ENCODE data around the gene CAVIN3. TPM values are rescaled to one million over a fixed set of nuclear protein-coding genes. Genes with fewer than 3 reads are reported as not detected.
A peak's percentile ranks its signal among the peaks of the same experiment; 100 is the strongest.

CAVIN3 gene
- total and polyA plus RNA-seq, 12 donors, result 39.3 to 186 (median 47.8) TPM

DNA sequence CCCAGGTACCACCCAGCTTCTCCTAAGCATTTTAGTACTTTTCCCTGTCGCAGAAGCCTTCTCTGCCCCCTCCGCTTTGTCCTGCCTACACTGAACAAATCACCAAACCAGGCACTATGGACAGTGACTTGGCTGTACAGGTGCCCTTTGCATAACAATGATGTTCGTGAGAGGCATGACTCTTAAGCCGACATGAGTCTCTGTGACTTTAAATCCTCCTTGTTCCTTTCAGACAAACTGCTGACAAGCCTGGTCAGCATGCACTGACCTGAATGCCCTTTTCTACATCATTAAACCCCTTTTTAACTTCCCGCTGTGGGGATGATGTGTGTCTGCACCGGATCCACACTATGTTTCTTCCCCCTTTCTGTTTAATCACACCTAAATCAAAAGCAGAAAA, 16.6 kb downstream of the CAVIN3 start:
- DNase-seq (no peak), ATAC-seq (no peak)
- H3K4me3 ChIP-seq, result no peak overlapping the region
- TF ChIP-seq CTCF (IDR thresholded peaks at IDR 0.05), result no peak
- peaks cover 0 to 4% (median 0%) of the 10 kb centered on the region in 7 donors for H3K27me3 ChIP-seq
- H3K27ac ChIP-seq, result no peak overlapping the region
- H3K4me1 ChIP-seq, result no peaks in the 10 kb centered on the region
- WGBS, 2 donors, result 72 to 87% methylated on average over 6 of the region's 6 CpGs
- no peaks in the 10 kb centered on the region for H3K36me3 ChIP-seq
- intact Hi-C loops (cut with DNase I), result loop anchor here in 2 of 10 donors (5.0 kb wide), 2 partner anchors 49 to 59 kb away; no protein-coding TSS in a partner anchor
- no peaks in the 10 kb centered on the region for H3K9me3 ChIP-seq

- no peaks in the 10 kb centered on the region for H3K36me3 ChIP-seq
- intact Hi-C loops (cut with DNase I), result loop anchor here in 2 of 10 donors (5.0 kb wide), 2 partner anchors 51 to 61 kb away; no protein-coding TSS in a partner anchor
- H3K27ac ChIP-seq, result no peak overlapping the region
- no peak overlapping the region for H3K4me3 ChIP-seq
- H3K4me1 ChIP-seq, result no peaks in the 10 kb centered on the region
- TF ChIP-seq CTCF (IDR thresholded peaks at IDR 0.05), result no peak
- H3K27me3 ChIP-seq, result peaks cover 0 to 4% (median 0%) of the 10 kb centered on the region in 7 donors
- 88 to 96% methylated on average over 2 of the region's 2 CpGs for WGBS, 2 donors
- H3K9me3 ChIP-seq, result no peaks in the 10 kb centered on the region
- no peak for ATAC-seq
- DNase-seq, result no peak
Observed at GRCh38 chr11:6301096-6301495, 19.2 kb downstream of the CAVIN3 start.

DNA sequence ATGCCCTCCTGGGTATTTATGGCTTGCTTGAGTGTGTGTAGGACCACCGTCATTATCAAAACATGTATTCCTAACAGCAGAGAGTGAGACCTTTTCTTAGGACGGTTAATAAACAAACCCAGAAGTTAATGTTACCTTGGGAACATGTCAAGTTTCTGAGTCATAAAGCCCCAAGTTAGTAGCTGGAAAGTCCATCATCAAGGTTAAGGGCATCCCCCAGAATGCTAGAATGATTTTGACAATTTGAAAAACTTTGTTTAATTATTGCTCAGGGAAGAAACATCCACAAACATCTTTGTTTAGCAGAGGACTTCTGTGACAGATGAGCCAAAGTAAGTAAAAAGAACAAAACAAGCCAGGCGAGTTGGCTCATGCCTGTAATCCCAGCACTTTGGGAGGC, 20.0 kb downstream of the CAVIN3 start:
- intact Hi-C loops (cut with DNase I), result loop anchor here in 2 of 10 donors (5.0 kb wide), 2 partner anchors 52 to 62 kb away; no protein-coding TSS in a partner anchor
- WGBS, 2 donors, result 83 to 86% methylated on average over 3 of the region's 3 CpGs

GRCh38 chr11:6298605-6299004, 21.7 kb downstream of the CAVIN3 start:
- 49 to 53% methylated on average over 4 of the region's 4 CpGs for WGBS, 2 donors
- intact Hi-C loops (cut with DNase I), result loop anchor here in 9 of 10 donors (1.0 to 10.0 kb wide), 6 partner anchors 41 to 276 kb away; partner anchors contain the start of gene CCKBR (in 1 of the 9)

More for the DNA sequence above, 20.0 kb downstream of the CAVIN3 start:
- no peaks in the 10 kb centered on the region for H3K36me3 ChIP-seq
- DNase-seq, result no peak
- no peak for TF ChIP-seq CTCF (IDR thresholded peaks at IDR 0.05)
- peaks cover 0 to 4% (median 0%) of the 10 kb centered on the region in 7 donors for H3K27me3 ChIP-seq
- no peak overlapping the region for H3K4me3 ChIP-seq
- H3K27ac ChIP-seq, result no peak overlapping the region
- H3K9me3 ChIP-seq, result no peaks in the 10 kb centered on the region
- no peaks in the 10 kb centered on the region for H3K4me1 ChIP-seq
- no peak for ATAC-seq

More at GRCh38 chr11:6298605-6299004, 21.7 kb downstream of the CAVIN3 start:
- Histone ChIP-seq H3K9me3 (no peaks in the 10 kb centered on the region), H3K36me3 (no peaks in the 10 kb centered on the region), H3K4me1 (no peaks in the 10 kb centered on the region), H3K27me3 (no peaks in the 10 kb centered on the region), H3K27ac (no peak overlapping the region), H3K4me3 (no peak overlapping the region)
- DNase-seq (peak; percentile 33 to 54), ATAC-seq (peak in 6 of 8 donors; percentile 43 to 88 (median 74))
- peak; percentile 19 to 75 (median 64) for TF ChIP-seq CTCF (IDR thresholded peaks at IDR 0.05)
